ENCODE data around the gene IGF2R.

Gene IGF2R

DNA sequence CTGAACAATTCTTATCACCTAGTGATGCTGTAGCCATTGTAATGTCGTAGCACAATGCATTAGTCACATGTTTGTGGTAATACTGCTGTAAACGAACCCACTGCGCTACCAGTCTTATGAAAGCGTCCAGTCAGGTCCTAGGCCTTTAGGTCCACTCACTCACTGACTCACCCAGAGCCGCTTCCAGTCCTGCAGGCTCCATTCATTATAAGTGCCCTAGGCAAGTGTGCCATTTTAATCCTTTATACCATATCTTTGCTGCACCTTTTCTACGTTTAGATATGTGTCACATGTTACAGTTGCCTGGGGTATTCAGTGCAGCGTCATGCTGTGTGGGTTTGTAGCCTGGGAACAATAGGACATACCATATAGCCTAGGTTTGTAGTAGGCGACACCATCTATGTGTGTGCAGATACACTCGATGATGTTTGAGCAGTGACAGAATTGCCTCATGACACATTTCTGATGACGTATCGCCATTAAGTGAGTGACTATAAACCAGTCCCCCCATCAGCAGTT lies 15.4 kb downstream of the IGF2R start:
- DNase-seq (ENCODE audit: low read depth), result no peak
- H3K4me3 ChIP-seq (ENCODE audit: low read depth, low read length), result no peak overlapping the region
- TF ChIP-seq, protein P1, sequence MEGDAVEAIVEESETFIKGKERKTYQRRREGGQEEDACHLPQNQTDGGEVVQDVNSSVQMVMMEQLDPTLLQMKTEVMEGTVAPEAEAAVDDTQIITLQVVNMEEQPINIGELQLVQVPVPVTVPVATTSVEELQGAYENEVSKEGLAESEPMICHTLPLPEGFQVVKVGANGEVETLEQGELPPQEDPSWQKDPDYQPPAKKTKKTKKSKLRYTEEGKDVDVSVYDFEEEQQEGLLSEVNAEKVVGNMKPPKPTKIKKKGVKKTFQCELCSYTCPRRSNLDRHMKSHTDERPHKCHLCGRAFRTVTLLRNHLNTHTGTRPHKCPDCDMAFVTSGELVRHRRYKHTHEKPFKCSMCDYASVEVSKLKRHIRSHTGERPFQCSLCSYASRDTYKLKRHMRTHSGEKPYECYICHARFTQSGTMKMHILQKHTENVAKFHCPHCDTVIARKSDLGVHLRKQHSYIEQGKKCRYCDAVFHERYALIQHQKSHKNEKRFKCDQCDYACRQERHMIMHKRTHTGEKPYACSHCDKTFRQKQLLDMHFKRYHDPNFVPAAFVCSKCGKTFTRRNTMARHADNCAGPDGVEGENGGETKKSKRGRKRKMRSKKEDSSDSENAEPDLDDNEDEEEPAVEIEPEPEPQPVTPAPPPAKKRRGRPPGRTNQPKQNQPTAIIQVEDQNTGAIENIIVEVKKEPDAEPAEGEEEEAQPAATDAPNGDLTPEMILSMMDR (IDR thresholded peaks at IDR 0.05; ENCODE audit: low read depth, low read length, missing control alignments), result no peak

DNA sequence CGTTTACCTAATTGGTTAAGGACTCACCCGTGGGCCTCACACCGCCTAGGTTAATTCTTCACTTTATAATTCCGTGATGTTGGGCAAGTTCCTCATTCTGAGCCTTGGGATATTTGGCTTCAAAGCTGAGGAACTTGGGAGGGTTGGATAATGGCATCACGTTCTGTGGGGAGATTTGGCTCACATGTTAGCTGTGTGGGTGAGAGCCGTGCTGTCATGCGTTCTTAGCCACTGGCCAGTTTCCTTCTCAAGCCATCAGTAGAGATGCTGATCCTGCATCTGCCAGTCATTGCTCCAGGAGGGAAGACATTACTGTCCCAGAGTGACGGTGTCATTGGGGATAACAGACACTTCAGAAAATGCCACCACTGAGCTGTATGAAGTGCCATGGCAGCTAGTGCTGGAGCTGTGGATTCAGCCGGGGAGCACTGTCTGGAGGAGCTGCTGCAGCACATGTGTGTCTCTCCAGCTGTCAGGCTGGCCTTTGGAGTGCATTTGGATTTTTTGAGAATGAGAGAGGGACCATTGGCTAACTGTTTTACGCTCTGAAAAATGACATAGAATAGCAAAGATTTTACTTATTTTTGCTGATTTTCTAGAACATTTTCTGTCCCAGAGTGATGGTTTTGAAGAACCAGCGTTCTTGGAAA lies 16.5 kb downstream of the IGF2R start:
- DNase-seq (ENCODE audit: low read depth), result no peak
- TF ChIP-seq, protein P1 (IDR thresholded peaks at IDR 0.05; ENCODE audit: low read depth, low read length, missing control alignments), result no peak

DNA sequence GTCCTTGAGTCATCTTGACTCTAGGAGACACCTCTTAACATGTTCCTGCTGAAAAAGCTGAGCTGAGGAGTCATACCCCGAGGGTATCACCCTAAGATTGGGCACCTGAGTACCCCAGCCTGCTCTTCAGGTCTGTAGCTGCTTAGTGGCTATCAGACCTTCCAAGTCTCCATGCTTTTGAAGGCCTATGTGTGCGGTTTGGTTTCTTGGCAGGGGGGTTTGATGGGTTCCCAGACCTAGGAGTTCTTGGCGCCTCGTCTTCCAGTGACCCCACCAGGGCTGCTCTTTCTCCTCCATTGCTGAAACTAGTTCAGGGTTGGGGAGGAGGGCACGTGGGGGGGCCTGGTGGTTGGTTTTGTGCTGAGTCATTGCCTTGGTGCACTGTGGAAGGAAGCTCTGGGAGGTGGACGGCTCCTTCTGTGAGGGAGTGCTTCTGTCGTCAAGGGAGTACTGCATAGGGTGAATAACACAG lies 20.1 kb downstream of the IGF2R start:
- no peak for DNase-seq (ENCODE audit: low read depth)
- TF ChIP-seq, protein P1 (IDR thresholded peaks at IDR 0.05; ENCODE audit: low read depth, low read length, missing control alignments), result no peak
- H3K4me3 ChIP-seq (ENCODE audit: low read depth, low read length), result no peak overlapping the region

More for the DNA sequence above, 16.5 kb downstream of the IGF2R start:
- no peak overlapping the region for H3K4me3 ChIP-seq (ENCODE audit: low read depth, low read length)

DNA sequence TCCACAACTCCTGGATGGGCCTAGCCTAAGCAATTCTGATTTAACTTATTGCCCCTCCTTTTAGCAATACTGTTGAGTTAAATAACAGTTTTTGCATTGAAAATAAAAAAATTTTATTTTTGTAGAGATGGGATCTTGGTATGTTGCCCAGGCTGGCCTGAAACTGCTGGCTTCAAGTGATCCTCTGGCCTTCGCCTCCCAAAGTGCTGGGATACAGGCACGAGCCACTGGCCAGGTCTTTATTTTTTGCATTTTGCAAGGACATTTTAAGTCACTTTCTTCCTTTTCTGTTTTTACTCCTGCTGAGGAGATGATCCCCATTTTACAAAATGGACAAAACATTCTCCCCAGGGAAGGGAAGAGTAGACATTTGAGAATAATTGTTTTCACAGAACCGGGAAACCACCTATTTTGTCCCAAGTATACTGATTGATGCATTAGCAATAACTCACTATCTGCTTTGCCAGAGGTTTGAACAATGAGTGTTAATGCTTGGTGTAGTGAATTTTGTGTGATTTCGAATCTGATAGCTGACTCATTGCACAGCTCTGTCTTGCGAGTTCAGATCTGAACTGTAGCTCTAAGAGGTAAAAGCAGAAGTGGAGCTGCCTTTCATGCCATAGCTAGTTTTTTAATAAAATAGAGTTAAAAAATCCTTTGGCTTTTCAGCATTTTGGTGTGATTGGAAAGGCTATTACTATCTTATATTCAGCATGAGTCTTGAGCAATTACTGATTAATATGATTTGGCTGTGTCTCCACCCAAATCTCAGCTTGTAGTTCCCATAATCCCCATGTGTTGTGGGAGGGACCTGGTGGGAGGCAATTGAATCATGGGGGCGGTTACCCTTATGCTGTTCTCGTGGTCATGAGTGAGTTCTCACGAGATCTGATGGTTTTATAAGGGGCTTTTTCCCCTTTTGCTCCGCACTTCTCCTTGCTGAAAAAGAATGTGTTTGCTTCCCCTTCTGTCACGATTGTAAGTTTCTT lies 20.9 kb downstream of the IGF2R start:
- no peak for DNase-seq (ENCODE audit: low read depth)
- TF ChIP-seq, protein P1 (IDR thresholded peaks at IDR 0.05; ENCODE audit: low read depth, low read length, missing control alignments), result no peak

GRCh38 chr6:159992366-159992765 lies 23.5 kb downstream of the IGF2R start:
- TF ChIP-seq, protein P1 (IDR thresholded peaks at IDR 0.05; ENCODE audit: low read depth, low read length, missing control alignments), result no peak
- no peak for DNase-seq (ENCODE audit: low read depth)
- no peak overlapping the region for H3K4me3 ChIP-seq (ENCODE audit: low read depth, low read length)

More for the DNA sequence above, 20.9 kb downstream of the IGF2R start:
- H3K4me3 ChIP-seq (ENCODE audit: low read depth, low read length), result no peak overlapping the region

GRCh38 chr6:159995405-159995804 lies 26.5 kb downstream of the IGF2R start:
- no peak for DNase-seq (ENCODE audit: low read depth)
- TF ChIP-seq, protein P1 (IDR thresholded peaks at IDR 0.05; ENCODE audit: low read depth, low read length, missing control alignments), result no peak

More at GRCh38 chr6:159995405-159995804, 26.5 kb downstream of the IGF2R start:
- no peak overlapping the region for H3K4me3 ChIP-seq (ENCODE audit: low read depth, low read length)

Measured in GM12864 (cell line).